Measurements from ENCODE around the gene FBN2.

DNA sequence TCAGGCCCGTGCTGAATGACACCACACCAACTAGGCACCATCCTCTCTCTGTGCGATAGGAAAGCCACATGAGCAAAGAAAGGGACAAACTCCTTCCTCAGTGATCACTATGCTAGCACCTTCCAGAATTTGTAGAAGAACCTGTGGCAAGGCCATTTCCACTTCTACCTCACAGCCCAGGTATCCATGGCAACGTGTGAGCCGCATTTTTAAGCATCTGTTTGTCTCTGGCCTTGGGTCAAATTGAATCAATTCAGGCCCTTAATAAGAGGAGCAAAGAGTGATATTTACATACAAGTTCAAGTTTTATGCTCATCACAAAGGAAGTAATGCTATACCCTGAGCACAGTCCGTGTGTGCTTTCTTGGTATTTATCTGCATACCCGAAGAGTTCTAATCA lies 275.1 kb downstream of the FBN2 start:
- TF ChIP-seq POLR2A (IDR thresholded peaks at IDR 0.05), result no peak
- TF ChIP-seq, protein P1, sequence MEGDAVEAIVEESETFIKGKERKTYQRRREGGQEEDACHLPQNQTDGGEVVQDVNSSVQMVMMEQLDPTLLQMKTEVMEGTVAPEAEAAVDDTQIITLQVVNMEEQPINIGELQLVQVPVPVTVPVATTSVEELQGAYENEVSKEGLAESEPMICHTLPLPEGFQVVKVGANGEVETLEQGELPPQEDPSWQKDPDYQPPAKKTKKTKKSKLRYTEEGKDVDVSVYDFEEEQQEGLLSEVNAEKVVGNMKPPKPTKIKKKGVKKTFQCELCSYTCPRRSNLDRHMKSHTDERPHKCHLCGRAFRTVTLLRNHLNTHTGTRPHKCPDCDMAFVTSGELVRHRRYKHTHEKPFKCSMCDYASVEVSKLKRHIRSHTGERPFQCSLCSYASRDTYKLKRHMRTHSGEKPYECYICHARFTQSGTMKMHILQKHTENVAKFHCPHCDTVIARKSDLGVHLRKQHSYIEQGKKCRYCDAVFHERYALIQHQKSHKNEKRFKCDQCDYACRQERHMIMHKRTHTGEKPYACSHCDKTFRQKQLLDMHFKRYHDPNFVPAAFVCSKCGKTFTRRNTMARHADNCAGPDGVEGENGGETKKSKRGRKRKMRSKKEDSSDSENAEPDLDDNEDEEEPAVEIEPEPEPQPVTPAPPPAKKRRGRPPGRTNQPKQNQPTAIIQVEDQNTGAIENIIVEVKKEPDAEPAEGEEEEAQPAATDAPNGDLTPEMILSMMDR (IDR thresholded peaks at IDR 0.05), result no peak
